ENCODE measurements around the gene DNMT1.
"Not testable (repeated sequence)": the region's sequence is repeated elsewhere in the genome, so short reads cannot be mapped to it uniquely, and the experiment has no call there.

Gene DNMT1

DNA sequence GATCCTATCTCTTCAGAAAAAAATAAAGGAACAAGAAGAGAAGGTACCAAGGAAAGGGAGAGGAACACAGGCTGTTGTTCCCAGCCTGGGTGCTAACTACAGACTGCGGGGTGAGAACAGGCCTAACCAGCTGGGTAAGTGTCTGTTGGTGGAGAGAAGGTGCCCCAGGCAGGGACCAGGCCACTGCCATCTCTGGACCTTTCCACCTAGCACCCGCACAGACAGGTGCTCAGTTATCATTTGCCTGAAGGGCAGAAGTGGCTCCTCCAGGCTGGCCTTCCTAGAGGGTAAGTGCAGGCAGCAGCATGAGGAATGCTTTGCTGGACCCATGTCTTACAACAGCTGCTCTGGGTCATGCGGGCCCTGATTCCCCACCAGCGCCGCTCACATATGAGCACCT lies 10.1 kb downstream of the DNMT1 start:
- DNase-seq (ENCODE audit: low read depth in 3 of 3, low spot score in 1 of 3): no peak

DNA sequence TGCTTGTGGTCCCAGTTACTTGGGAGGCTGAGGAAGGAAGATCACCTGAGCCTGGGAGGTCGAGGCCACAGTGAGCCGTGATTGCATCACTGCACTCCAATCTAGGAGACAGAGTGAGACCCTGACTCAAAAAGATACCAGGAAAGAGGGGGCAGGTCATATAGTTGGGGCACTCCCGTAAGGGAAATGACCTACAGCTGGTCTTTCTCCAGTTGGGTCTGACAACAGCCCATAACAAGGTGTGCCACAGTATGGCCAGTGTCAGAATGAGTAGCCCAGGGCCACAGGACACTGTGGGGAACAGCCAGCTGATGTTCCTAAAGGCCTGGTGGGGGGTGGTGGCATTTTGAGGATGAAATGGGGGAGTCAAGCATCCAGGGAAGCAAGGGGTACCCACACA lies 10.8 kb downstream of the DNMT1 start:
- DNase-seq (ENCODE audit: low read depth in 3 of 3, low spot score in 1 of 3): no peak

DNA sequence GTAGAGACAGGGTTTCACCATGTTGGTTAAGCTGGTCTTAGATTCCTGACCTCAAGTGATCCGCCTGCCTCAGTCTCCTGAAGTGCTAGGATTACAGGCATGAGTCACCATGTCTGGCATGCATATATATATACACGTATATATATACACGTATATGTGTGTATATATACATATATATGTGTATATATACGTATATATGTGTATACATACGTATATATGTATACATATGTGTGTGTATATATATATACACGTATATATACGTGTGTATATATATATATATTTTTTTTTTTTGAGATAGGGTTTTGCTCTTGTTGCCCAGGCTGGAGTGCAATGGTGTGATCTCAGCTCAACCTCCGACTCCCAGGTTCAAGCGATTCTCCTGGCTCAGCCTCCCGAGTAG lies 11.9 kb downstream of the DNMT1 start:
- no peak for DNase-seq (ENCODE audit: low read depth in 3 of 3, low spot score in 1 of 3)

DNA sequence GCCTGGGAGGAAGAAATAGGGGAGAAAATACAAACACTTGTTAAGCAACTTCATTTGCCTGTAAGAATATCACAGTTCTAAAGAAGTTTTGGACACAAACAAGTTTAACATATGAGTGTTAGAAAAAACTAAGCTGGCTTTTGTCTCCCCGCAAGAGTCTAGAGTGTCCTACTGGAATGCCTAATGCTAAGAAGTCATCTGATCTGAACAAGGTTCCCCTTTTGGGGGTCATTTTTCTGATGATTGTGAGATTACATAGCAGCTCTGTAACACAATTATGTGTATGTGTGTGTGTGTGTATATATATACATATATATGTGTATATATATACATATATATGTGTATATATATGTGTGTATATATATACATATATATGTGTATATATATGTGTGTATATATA lies 12.7 kb downstream of the DNMT1 start:
- DNase-seq (ENCODE audit: low read depth in 3 of 3, low spot score in 1 of 3): no peak

DNA sequence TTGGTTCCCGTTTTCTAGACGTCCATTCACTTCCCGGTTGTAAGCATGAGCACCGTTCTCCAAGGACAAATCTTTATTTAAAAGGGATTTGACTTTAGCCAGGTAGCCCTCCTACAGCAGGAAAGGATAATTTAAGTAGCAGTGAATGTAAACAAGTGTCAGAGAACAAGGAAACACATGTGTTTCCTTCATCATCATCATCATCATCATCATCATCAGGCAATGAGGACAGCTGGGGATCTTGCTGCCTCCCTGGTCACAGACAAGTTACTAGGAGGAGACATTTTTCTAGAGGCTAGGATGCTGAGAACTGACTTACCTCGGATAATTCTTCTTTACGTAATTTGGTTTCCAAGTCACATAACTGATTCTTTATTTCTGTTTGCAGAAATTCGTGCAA lies 14.3 kb downstream of the DNMT1 start:
- DNase-seq (ENCODE audit: low read depth in 3 of 3, low spot score in 1 of 3): no peak

DNA sequence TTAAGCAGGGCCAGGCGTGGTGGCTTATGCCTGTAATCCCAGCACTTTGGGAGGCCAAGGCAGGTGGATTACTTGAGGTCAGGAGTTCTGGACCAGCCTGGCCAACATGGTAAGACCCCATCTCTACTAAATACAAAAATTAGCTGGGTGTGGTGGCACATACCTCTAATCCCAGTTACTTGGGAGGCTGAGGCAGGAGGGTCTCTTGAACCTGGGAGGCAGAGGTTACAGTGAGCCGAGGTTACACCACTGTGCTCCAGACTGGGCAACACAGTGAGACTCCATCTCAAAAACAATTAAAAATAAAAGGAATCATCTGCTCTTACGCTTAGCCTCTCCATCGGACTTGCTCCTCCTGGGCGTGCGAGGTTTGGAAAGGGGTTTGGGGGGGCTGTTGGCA lies 14.7 kb downstream of the DNMT1 start:
- DNase-seq (ENCODE audit: low read depth in 3 of 3, low spot score in 1 of 3): not testable (repeated sequence)

DNA sequence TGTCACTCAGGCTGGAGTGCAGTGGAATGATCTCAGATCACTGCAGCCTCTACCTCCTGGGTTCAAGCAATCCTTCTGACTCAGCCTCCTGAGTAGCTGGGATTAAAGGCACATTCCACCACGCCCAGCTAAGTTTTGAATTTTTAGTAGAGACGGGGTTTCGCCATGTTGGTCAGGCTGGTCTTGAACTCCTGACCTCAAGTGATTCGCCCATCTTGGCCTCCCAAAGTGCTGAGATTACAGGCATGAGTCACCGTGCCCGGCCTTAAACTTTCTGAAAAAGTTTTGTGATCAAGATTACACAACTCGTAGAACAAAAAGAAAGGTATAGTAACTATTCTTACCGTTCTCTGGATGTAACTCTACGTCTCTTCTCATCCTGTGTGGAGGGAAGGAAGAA lies 21.2 kb downstream of the DNMT1 start:
- DNase-seq (ENCODE audit: low read depth in 3 of 3, low spot score in 1 of 3): no peak

DNA sequence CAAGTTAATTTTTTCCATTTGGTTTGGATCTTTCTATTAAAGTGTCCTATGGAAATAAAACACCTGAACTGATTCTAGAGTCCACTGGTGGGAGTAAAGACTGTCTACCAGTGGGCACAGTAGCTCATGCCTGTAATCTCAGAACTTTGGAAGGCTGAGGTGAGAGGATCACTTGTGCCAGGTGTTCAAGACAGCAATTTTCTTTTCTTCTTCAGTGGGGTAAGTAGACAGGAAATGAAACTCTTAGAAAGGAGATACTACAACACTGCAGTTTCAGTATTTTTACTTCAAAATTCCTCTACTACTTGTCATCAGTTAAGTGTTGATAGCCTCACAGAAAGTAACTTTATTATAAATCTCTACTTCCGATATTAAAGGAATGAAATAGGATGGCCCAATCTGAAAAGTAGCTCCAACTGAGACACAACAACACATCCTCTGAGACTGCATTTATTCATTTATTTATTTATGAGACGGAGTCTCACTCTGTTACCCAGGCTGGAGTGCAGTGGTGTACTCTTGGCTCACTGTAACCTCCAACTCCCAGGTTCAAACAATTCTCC lies 26.3 kb downstream of the DNMT1 start:
- no peak for DNase-seq (ENCODE audit: low read depth in 3 of 3, low spot score in 1 of 3)

DNA sequence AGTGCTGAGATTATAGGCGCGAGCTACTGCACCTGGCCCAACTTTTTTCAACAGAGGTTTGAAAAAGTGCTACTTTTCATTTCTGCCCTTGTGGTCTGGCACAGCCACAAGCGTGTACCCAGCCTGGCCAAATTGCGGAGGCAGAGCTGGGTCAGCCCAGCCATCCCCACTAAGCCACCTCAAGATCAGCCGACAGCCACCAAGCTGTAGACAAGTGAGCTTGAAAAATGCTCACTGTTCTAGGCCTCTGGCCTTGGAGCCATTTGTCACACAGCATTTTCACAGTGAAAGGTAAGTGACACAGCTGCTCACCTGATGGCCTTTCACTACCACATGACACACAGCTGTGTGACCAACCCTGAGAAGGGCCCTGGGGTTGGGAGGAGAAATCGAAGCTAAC lies 27.3 kb downstream of the DNMT1 start:
- DNase-seq (ENCODE audit: low read depth in 3 of 3, low spot score in 1 of 3): no peak

DNA sequence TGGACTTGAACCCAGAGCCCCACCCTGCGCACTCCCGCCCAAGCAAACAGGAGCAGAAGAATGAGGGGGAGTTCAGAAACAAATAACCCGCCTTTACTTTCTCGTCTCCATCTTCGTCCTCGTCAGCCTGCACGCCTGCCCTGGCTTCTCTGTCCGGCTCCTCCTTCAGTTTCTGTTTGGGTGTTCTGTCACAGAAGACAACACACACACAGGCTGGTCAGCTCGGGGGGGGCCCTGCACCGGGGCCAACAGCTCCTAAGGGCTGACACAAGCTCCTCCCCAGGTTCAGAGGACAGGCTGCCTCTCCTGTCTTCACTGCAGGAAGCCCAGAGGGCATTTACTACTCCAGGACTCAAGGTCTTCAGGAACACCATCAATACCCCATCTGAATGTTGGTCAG lies 28.3 kb downstream of the DNMT1 start:
- DNase-seq (ENCODE audit: low read depth in 3 of 3, low spot score in 1 of 3): not testable (repeated sequence)

DNA sequence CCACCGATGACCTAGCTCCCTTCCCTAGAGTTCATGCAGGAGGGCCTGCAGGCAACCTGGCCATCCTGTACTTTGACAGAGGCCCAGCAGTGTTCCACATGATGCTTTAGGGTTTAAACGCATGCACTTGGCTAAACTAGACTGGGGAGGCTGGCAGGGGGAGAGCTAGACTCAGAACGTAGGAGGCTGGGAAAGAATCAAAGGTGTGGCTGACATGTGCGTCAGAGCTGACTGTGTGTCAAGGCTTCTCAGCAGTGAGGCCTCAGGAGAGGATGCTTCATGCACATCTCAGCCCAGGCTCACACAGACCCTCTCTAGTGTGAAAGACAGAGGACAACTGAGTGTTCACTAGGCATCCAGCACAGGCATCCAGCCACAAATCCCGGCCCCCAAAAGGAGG lies 28.7 kb downstream of the DNMT1 start:
- DNase-seq (ENCODE audit: low read depth in 3 of 3, low spot score in 1 of 3): no peak

DNA sequence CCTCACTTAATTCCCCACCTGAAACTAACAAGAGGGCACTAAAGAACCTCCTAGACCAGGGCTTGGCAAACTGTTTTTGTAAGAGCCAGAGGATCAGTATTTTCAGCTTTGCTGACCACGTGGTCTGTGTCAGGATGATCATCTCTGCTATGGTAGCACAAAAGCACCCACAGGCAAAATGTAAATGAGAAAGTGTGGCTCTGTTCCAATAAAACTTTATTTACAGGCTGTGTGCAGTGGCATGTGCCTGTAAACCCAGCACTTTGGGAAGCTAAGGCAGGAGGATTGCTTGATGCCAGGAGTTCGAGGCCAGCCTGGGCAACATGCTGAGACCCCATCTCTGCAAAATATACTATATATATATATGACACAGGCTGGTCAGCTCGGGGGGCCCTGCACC lies 31.2 kb downstream of the DNMT1 start:
- no peak for DNase-seq (ENCODE audit: low read depth in 3 of 3, low spot score in 1 of 3)

DNA sequence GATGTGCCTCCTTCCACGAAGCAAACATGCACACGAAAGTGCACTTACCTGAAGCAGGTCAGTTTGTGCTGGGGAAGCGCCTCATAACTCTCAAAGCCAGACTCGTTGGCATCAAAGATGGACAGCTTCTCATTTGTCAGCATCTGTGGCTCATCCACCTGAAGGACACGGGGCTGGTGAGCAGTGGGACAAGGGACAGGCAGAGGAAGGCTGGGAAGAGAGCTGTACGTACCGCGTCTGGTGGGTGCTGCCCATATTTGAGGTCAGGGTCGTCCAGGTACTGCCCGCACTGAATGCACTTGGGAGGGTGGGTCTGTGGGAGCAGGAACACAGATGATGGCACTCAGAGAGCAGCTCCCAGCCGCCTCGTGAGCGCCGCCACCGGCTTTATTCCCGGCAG lies 35.1 kb downstream of the DNMT1 start:
- no peak for DNase-seq (ENCODE audit: low read depth in 3 of 3, low spot score in 1 of 3)

DNA sequence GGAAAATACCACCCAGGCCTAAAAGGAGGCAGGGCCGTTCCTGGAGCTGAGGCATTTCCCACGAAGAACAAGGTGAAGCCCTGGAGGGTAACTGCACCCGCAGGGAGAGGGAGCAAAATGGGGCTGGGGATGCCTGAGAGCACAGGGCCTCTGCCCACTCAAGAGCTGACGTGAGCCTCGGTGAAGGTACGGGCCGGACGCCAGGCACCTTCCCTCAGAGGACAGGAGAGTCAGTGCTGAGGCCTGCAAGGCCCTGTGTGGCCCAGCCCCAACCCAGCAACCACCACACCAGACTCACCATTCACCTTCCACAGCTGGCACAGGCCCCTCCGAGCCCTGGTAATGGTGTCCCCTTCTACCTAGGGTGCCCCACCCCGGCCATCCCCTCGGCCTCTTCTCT lies 36.3 kb downstream of the DNMT1 start:
- no peak for DNase-seq (ENCODE audit: low read depth in 3 of 3, low spot score in 1 of 3)

DNA sequence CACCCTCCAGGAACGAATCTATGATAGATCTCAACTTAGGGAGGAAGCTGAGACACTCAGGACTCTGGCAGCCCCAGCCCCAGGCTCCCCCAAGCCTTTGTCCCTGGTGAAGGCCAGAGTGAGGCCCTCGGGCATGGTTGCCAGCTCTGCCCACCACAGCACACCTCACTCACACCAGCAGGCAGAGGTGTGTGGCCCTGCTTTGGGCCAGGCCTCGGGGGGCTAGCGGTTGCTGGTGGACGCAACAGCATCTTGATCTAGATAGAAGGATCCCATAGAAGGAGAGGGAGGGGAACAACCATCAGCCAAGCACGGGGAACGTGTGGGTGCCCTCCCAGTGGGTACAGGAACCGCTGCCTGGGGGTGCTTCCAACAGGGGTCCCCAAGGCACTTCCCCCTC lies 36.7 kb downstream of the DNMT1 start:
- DNase-seq (ENCODE audit: low read depth in 3 of 3, low spot score in 1 of 3): no peak

DNA sequence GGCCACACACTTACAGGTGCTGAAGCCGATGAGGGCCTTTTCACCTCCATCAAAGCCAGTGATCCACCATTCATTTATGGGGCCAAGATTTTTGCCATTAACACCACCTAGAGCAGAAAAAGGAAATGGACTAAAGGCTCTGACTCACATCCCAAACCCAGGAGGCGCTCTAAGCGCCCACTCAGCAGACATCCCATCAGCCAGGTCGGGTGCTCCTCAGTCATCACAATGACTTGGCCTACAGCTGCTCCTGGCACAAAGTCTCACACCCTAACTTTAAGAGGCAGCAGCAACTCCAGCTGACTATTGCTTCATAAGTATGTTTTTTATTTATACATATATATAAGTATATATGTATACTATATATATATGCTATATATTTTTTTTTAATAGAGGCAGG lies 38.9 kb downstream of the DNMT1 start:
- no peak for DNase-seq (ENCODE audit: low read depth in 3 of 3, low spot score in 1 of 3)

DNA sequence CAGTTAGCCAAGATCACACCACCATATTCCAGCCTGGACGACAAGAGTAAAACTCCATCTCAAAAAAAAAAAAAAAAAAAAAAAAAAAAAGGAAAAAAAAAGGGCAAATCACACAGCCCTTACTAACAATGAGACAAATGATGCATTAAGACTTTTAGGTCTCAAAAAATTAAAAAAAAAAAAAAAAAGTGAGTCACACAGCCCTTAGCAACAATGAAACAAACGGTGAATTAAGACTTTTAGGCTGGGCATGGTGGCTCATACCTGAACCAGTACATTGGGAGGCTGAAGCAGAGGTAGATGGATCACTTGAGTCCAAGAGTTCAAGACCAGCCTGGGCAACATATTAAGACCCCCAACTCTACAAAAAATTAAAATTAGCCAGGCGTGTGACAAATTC lies 42.7 kb downstream of the DNMT1 start:
- no peak for DNase-seq (ENCODE audit: low read depth in 3 of 3, low spot score in 1 of 3)

DNA sequence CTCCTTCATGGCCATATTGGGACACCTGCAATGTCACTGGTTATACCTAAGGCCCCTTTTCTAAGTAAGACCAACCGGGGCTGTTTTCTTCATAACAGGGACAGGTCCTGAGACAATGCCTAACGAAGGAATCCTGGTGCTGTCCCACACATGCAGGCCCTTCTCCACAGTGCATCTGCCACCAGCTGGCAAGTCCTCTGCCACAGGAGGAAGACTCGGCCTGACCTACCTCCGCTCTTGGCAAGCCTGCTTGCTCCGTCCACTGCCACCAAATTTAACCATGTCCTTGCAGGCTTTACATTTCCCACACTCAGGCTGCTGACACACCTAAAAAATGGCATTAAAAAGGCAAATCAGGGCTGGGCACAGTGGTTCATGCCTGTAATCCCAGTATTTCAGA lies 43.2 kb downstream of the DNMT1 start:
- DNase-seq (ENCODE audit: low read depth in 3 of 3, low spot score in 1 of 3): no peak

DNA sequence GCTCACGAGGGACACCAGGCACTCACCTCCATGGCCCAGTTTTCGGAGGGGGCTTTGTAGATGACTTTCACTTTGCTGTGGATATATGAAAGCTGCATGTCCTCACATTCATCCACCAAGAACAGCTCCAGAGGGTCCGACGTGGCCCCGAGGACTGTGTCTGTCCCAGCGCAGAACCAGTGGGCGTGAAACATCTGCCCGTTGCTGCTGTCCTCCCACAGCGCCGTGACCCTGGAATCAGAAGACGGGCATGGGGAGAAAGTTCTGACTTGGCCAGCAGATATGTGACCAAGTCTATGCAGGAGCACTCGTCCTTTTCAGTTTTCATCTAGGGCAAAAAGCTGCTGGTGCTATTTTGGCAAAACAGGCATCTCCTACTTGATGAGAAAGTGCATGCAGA lies 45.3 kb downstream of the DNMT1 start:
- DNase-seq (ENCODE audit: low read depth in 3 of 3, low spot score in 1 of 3): no peak

DNA sequence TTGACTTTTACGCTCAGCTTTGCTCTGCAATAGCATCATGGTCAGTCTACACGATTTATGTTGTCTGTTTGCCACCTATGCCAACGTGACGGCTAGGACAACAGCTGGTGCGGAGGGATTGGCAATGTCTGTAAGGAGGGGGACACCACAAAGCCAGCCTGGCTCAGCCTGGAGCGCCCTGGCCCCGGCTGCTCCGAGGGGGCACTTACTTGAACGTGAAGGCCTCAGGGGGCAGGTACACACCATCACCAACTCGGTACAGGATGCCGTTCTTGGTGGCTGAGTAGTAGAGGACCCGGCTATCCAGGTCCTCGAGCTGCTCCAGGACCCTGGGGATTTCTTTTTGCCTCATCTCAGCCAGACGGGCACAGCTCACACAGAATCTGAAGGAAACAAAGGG lies 48.6 kb downstream of the DNMT1 start:
- no peak for DNase-seq (ENCODE audit: low read depth in 3 of 3, low spot score in 1 of 3)

DNA sequence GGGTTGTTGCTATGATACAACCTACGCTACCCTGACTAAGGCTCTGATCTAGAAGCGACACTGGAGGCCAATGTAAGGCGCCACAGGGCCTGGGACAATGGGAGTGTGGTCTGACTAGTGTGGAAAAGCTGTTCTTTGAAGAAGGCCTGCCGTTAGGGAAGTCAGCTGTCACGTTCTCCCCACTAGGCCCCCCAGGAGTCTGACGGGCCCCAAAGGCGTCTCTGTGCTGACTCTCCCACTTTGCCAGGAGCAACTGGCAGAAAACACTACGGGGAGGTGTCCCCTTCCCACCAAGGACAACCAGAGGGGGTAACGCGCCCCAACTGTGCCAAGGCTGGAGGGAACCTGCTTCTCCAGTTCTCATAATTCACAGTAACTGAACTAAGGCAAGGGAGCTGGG lies 49.7 kb downstream of the DNMT1 start:
- DNase-seq (ENCODE audit: low read depth in 3 of 3, low spot score in 1 of 3): no peak

DNA sequence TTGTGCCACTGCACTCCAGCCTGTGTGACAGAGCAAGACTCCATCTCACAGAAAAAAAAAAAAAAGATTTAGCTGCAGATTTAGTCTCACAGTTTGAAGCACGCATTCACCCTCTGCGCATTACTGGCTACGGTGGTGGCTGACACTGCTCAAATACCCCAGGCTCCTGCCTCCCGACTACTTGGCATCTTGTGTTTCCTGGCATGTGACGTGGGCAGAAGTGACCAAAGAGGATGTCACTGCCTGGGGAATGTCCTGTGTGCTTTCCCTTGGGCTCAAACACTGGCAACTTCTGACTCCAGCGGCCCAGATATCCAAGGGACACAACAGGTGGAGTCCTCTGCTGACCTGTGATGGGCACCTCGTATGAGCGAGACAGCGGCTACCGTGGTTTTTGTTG lies 50.4 kb downstream of the DNMT1 start:
- no peak for DNase-seq (ENCODE audit: low read depth in 3 of 3, low spot score in 1 of 3)

DNA sequence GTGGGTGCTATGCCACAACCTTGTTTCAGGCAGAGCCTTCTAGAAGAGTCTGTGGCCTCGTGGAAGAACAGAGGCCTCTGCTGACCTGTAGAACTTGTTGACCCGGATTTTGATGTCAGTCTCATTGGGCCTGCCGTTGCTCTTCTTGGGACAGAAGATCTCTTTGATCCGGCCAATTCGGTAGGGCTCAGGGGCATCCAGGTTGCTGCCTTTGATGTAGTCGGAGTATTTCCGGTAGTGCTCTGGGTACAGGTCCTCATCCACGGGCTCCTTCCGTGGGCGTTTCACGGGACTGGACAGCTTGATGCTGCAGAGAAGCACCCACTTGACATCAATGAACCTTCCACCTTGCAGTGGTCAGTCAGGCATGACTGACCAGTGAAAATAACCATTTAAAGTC lies 51.1 kb downstream of the DNMT1 start:
- DNase-seq (ENCODE audit: low read depth in 3 of 3, low spot score in 1 of 3): no peak
